H1 (cell line): ENCODE measurements around the gene ZNF729. TPM values are rescaled to one million over a fixed set of nuclear protein-coding genes. Genes with fewer than 3 reads are reported as not detected.

Experiments used
- BRCA1 ChIP-seq: IDR thresholded peaks from 2 replicates; pipeline ENCODE4 v1.6.1; 2012; ENCODE audit warnings: low read depth, low read length, improper control_type of control experiment
- GABPA ChIP-seq: IDR thresholded peaks from 2 replicates; pipeline ENCODE4 v1.6.1; 2011; ENCODE audit warnings: mild to moderate bottlenecking, low read length, moderate library complexity, borderline replicate concordance; ENCODE audit not compliant: insufficient read depth
- MAX ChIP-seq: IDR thresholded peaks from 2 replicates; pipeline ENCODE4 v1.6.1; 2012; ENCODE audit warnings: inconsistent platforms
- TAF1 ChIP-seq: IDR thresholded peaks from 2 replicates; pipeline ENCODE4 v1.6.1; 2011; ENCODE audit warnings: mild to moderate bottlenecking, low read depth, low read length
- YY1 ChIP-seq: IDR thresholded peaks from 2 replicates; pipeline ENCODE4 v1.6.1; 2011; ENCODE audit warnings: low read depth, mild to moderate bottlenecking, low read length
- polyA plus RNA-seq, 7 experiments: library from polyadenylated mRNA; depleted of rRNA in 3 of 7; stranded (reverse) in 5 of 7; unstranded in 2 of 7; fragments of >200 nt in 5 of 7; fragments of 200-250 nt in 2 of 7; gene quantifications; 1 replicate in 5 of 7; 2 replicates in 1 of 7; 4 replicates in 1 of 7; pipeline versions ENCODE4 v1.2.1 to v1.2.3, GENCODE V29; 2011 to 2013; ENCODE audit warnings: missing spikeins in 2 of 7, mixed read lengths in 2 of 7
- total RNA-seq: library from RNA; stranded (reverse); fragmentation: NEBNext Ultra II Directional; extraction: Animal tissue kit (Norgen Biotek cat#: 25700); gene quantifications from 2 replicates; pipeline ENCODE4 v1.2.1, GENCODE V29; 2021
- TF ChIP-seq, protein P1 (sequence below): fragments of 300-600 bp; sonication (generic); IDR thresholded peaks from 2 replicates; pipeline ENCODE4 v1.7.1; 2012; ENCODE audit warnings: low read length, moderate library complexity, mild to moderate bottlenecking, inconsistent platforms; ENCODE audit not compliant: insufficient replicate concordance

The ZNF729 gene
- total and polyA plus RNA-seq, 2 of the 8 experiments (the other 6 are each of a cell fraction or from before 2014, with no cell fraction given): not detected

- TF ChIP-seq, protein P1, sequence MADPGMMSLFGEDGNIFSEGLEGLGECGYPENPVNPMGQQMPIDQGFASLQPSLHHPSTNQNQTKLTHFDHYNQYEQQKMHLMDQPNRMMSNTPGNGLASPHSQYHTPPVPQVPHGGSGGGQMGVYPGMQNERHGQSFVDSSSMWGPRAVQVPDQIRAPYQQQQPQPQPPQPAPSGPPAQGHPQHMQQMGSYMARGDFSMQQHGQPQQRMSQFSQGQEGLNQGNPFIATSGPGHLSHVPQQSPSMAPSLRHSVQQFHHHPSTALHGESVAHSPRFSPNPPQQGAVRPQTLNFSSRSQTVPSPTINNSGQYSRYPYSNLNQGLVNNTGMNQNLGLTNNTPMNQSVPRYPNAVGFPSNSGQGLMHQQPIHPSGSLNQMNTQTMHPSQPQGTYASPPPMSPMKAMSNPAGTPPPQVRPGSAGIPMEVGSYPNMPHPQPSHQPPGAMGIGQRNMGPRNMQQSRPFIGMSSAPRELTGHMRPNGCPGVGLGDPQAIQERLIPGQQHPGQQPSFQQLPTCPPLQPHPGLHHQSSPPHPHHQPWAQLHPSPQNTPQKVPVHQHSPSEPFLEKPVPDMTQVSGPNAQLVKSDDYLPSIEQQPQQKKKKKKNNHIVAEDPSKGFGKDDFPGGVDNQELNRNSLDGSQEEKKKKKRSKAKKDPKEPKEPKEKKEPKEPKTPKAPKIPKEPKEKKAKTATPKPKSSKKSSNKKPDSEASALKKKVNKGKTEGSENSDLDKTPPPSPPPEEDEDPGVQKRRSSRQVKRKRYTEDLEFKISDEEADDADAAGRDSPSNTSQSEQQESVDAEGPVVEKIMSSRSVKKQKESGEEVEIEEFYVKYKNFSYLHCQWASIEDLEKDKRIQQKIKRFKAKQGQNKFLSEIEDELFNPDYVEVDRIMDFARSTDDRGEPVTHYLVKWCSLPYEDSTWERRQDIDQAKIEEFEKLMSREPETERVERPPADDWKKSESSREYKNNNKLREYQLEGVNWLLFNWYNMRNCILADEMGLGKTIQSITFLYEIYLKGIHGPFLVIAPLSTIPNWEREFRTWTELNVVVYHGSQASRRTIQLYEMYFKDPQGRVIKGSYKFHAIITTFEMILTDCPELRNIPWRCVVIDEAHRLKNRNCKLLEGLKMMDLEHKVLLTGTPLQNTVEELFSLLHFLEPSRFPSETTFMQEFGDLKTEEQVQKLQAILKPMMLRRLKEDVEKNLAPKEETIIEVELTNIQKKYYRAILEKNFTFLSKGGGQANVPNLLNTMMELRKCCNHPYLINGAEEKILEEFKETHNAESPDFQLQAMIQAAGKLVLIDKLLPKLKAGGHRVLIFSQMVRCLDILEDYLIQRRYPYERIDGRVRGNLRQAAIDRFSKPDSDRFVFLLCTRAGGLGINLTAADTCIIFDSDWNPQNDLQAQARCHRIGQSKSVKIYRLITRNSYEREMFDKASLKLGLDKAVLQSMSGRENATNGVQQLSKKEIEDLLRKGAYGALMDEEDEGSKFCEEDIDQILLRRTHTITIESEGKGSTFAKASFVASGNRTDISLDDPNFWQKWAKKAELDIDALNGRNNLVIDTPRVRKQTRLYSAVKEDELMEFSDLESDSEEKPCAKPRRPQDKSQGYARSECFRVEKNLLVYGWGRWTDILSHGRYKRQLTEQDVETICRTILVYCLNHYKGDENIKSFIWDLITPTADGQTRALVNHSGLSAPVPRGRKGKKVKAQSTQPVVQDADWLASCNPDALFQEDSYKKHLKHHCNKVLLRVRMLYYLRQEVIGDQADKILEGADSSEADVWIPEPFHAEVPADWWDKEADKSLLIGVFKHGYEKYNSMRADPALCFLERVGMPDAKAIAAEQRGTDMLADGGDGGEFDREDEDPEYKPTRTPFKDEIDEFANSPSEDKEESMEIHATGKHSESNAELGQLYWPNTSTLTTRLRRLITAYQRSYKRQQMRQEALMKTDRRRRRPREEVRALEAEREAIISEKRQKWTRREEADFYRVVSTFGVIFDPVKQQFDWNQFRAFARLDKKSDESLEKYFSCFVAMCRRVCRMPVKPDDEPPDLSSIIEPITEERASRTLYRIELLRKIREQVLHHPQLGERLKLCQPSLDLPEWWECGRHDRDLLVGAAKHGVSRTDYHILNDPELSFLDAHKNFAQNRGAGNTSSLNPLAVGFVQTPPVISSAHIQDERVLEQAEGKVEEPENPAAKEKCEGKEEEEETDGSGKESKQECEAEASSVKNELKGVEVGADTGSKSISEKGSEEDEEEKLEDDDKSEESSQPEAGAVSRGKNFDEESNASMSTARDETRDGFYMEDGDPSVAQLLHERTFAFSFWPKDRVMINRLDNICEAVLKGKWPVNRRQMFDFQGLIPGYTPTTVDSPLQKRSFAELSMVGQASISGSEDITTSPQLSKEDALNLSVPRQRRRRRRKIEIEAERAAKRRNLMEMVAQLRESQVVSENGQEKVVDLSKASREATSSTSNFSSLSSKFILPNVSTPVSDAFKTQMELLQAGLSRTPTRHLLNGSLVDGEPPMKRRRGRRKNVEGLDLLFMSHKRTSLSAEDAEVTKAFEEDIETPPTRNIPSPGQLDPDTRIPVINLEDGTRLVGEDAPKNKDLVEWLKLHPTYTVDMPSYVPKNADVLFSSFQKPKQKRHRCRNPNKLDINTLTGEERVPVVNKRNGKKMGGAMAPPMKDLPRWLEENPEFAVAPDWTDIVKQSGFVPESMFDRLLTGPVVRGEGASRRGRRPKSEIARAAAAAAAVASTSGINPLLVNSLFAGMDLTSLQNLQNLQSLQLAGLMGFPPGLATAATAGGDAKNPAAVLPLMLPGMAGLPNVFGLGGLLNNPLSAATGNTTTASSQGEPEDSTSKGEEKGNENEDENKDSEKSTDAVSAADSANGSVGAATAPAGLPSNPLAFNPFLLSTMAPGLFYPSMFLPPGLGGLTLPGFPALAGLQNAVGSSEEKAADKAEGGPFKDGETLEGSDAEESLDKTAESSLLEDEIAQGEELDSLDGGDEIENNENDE: no peak
- TF ChIP-seq TAF1 (no peak), MAX (no peak), BRCA1 (no peak), YY1 (no peak), GABPA (no peak)
Observed at GRCh38 chr19:22256856-22257255, 29.4 kb upstream of the ZNF729 start (continued).
